IPS DF 4.7 (cell line): ENCODE data around the gene MRRF.

Experiments
- DNase-seq: peaks from one replicate; pipeline ENCODE4 v3.0.0-alpha.2; 2013; ENCODE audit warnings: low spot score; ENCODE audit errors: extremely low read depth

MRRF gene

DNA sequence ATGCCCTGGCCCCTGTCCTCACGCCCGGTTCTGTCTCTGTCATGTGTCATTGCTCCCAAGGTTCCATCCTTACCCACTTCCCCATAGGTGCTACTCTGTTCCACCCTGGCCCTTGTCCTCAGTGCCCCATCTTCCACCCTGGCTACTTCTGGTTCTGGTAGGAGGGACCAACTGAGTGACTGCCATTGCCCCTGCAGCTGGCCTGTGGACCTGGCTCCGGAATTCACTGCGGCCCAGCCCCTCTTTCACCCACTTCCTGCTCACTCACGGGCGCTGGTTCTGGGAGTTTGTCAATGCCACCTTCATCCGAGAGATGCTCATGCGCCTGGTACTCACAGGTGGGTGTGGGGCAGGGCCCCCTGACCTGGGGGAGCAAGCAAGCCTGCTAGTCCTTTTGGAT, 113.6 kb downstream of the MRRF start:
- DNase-seq: no peak

DNA sequence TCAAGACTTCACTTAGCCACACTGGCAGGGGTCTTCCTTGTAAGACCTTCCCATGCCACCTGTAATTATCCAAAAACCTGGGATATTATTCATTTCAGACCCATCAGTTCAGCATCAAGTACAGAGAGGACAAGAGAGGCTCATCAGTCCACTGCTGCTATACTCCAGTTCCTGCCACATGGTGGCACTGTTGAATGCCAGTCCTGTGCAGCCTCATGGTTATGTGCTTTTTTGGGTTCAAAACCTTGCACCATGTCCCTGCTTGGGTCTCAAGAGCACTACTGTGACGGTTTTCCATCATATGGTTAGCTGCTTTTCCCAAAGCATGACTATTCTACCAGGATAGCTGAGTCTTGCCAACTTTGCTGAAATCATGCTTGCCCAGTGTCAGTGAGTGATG, 114.7 kb downstream of the MRRF start:
- DNase-seq: no peak

DNA sequence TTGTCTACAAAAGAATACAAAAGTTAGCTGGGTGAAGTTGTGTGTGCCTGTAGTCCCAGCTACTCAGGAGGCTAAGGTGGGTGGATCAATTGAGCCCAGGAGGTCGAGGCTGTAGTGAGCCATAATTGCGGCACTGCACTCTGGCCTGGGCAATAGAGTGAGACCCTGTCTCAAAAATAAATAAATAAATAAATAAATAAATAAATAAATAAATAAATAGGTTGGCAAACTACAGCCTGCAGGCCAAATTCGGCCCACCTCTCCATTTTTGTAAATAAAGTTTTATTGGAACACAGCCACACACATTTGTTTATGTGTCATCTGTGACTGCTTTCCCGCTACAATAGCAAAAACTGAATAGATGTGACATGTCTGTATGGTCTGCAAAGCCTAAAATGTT, 115.6 kb downstream of the MRRF start:
- DNase-seq: no peak
